SKM-1 treated with dmso at 0.1 percent for 144 hours (cell line): Measurements from ENCODE around the gene KRT79.

Source experiments
- DNase-seq: peaks from one replicate; lab custom pipeline; 2025; ENCODE audit not compliant: unreplicated experiment; lab: John Stamatoyannopoulos, UW

KRT79 gene

DNA sequence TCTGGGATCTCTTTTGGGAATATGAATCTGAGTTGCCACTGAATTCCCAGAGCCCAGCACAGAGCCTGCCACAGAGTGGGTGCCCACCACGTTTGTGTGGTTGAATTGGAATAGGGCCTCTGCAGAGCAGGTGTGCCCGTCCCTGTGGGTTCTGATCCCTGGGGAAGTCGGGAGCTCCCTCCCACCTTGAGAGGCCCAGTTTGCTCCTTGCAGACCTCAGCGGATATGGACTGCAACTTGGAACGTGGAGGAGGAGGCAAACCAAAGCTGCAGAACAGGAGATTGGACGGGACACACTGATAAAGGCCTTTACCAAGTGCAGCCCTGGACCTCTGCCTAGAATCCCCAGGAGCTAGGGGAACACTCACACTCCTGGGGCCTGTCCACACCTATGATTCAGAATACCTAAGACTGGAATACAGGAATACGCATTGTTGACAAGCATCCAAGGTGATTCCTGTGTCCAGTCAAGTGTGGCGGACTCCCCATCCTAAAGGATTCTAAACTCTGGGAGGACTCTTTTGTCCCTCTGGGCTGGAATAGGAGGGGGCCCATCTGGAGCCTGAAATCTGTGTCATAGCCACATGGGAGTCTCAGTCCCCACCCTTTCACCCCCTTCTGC is 59.4 kb downstream of the KRT79 start:
- DNase-seq = no peak

DNA sequence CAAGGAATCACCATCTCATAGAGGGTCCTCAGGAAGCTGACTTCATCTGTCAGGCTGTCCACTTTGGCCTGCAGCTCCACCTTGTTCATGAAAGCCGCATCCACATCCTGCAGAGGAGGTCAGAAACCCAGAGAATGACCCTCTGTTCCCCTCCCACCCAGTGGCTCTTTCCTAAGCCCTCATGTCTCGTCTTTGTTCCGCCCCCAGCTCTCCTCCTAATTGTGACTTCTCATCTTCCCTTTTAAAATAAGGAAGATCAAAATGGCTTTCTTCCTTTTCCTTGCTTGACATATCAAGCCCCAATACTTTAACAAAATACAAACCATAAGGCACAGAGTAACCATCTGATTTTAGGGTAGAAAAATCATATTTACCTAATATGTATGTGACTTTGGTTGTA is 61.3 kb downstream of the KRT79 start:
- DNase-seq = no peak

DNA sequence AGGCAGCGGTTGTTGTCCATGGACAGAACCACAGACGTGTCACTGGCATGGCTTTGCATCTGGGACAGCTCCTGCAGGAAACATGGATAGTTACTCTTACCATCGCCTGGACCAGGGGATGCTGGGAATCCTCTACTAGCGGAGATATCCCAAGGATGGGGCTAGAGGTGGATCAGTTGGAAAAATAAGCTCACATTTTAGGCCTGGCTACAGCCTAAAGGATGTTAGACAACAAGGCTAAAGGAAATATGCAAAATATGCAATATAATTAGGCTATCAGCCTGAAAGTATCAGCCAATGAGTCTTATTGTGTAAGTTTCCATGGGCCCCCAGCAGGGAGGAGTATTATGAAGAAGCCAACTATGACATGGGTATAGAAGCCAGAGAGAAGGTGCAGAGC is 61.9 kb downstream of the KRT79 start:
- no peak for DNase-seq

DNA sequence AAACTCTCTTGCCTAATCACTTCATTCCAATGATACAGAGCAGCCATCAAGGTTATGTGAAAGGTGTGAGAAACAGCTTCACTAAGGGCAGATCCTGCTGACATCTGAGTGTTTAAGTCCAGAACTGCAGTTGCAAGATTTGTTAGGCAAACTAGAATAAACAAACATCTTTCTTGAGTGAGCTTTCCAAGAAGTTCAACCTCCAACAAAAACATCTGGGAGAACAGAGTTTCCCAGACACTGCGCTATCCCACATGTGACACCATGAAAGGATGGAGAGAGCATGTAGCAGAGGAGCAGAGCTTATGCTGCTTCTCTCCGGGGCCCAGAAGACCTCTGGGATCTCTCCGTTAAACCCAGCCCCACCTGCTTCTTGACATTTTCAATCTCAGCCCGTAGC is 62.6 kb downstream of the KRT79 start:
- no peak for DNase-seq
